GM23338 (cell line): ENCODE data around the gene ANKRD13C. TPM values are rescaled to one million over a fixed set of nuclear protein-coding genes. Genes with fewer than 3 reads are reported as not detected.

Experiments used
- ATAC-seq: fragments of 200-7000 bp; cut with Tn5 transposase; 3 replicates; pipeline ENCODE4 v1.9.1; 2020
- DNase-seq: peaks from one replicate; pipeline ENCODE4 v3.0.0-alpha.2; 2015; ENCODE audit warnings: low spot score
- H2AFZ ChIP-seq: fragments of 200-600 bp; sonication (generic); 2 replicates; pipeline ENCODE4 v1.8.0; 2016; ENCODE audit warnings: antibody characterized with exemption, mild to moderate bottlenecking, moderate library complexity
- H3F3A ChIP-seq: fragments of 200-600 bp; sonication (generic); replicated peaks from 2 replicates; pipeline ENCODE4 v1.8.0; 2017; ENCODE audit warnings: antibody characterized with exemption, mixed run types, low read depth
- H3K27ac ChIP-seq: fragments of 200-600 bp; sonication (generic); 2 replicates; pipeline ENCODE4 v1.6.1; 2016; ENCODE audit warnings: low read depth
- H3K27me3 ChIP-seq: fragments of 200-600 bp; sonication (generic); 2 replicates; pipeline ENCODE4 v1.8.0; 2016; ENCODE audit warnings: mild to moderate bottlenecking, mixed run types, moderate library complexity; ENCODE audit not compliant: insufficient read depth
- H3K36me3 ChIP-seq: fragments of 200-600 bp; sonication (generic); 2 replicates; pipeline ENCODE4 v1.8.0; 2016; ENCODE audit warnings: mild to moderate bottlenecking; ENCODE audit not compliant: insufficient read depth
- H3K4me1 ChIP-seq: fragments of 200-600 bp; sonication (generic); 2 replicates; pipeline ENCODE4 v1.8.0; 2016; ENCODE audit warnings: mild to moderate bottlenecking, moderate library complexity; ENCODE audit not compliant: insufficient read depth
- H3K4me2 ChIP-seq: fragments of 200-600 bp; sonication (generic); 2 replicates; pipeline ENCODE4 v1.7.1; 2017; ENCODE audit warnings: mixed run types
- H3K4me3 ChIP-seq: fragments of 200-600 bp; sonication (generic); 2 replicates; pipeline ENCODE4 v1.6.1; 2016; ENCODE audit warnings: mixed run types
- H3K79me2 ChIP-seq: fragments of 200-600 bp; sonication (generic); replicated peaks from 2 replicates; pipeline ENCODE4 v1.8.0; 2017; ENCODE audit warnings: mild to moderate bottlenecking; ENCODE audit not compliant: insufficient read depth
- H3K9me2 ChIP-seq: fragments of 200-600 bp; sonication (generic); 2 replicates; pipeline ENCODE4 v1.8.0; 2017; ENCODE audit not compliant: insufficient read depth
- H4K20me1 ChIP-seq: fragments of 200-600 bp; sonication (generic); replicated peaks from 2 replicates; pipeline ENCODE4 v1.8.0; 2017; ENCODE audit warnings: mild to moderate bottlenecking; ENCODE audit not compliant: insufficient read depth
- H3K27ac Mint-ChIP-seq: 2 replicates; pipeline ENCODE4 v1.8.0; 2020; ENCODE audit warnings: inconsistent platforms, mild to moderate bottlenecking, moderate library complexity, mixed read lengths
- H3K27me3 Mint-ChIP-seq: 3 replicates; pipeline ENCODE4 v1.8.0; 2022; ENCODE audit warnings: low read depth, mild to moderate bottlenecking, moderate library complexity, mixed read lengths, inconsistent platforms; ENCODE audit not compliant: insufficient read depth, poor library complexity
- H3K36me3 Mint-ChIP-seq: 3 replicates; pipeline ENCODE4 v1.8.0; 2021; ENCODE audit warnings: low read depth, mild to moderate bottlenecking, inconsistent platforms, moderate library complexity, mixed read lengths
- H3K4me1 Mint-ChIP-seq: 3 replicates; pipeline ENCODE4 v1.8.0; 2020; ENCODE audit warnings: mild to moderate bottlenecking, inconsistent platforms, mixed read lengths
- H3K4me3 Mint-ChIP-seq: 3 replicates; pipeline ENCODE4 v1.8.0; 2021; ENCODE audit warnings: moderate library complexity, mild to moderate bottlenecking, inconsistent platforms, mixed read lengths
- H3K9me3 Mint-ChIP-seq: 3 replicates; pipeline ENCODE4 v1.8.0; 2020; ENCODE audit warnings: moderate library complexity, mild to moderate bottlenecking, inconsistent platforms, mixed read lengths
- CREB1 ChIP-seq: fragments of 250-450 bp; sonication (Bioruptor Pico); IDR thresholded peaks from 2 replicates; pipeline ENCODE4 v1.5.0; 2020; ENCODE audit warnings: low read depth, mild to moderate bottlenecking, moderate library complexity
- EZH2phosphoT487 ChIP-seq: fragments of 200-600 bp; sonication (generic); IDR thresholded peaks from one replicate; pipeline ENCODE4 v1.8.1; 2018; ENCODE audit warnings: antibody characterized with exemption; ENCODE audit not compliant: unreplicated experiment
- JUNB ChIP-seq: IDR thresholded peaks from one replicate; pipeline ENCODE4 v1.6.1; 2016; ENCODE audit warnings: antibody characterized with exemption; ENCODE audit not compliant: unreplicated experiment
- POLR2AphosphoS5 ChIP-seq: IDR thresholded peaks from 2 replicates; pipeline ENCODE4 v1.6.1; 2016; ENCODE audit warnings: antibody characterized with exemption, low read depth
- REST ChIP-seq: IDR thresholded peaks from one replicate; pipeline ENCODE4 v1.6.1; 2018; ENCODE audit warnings: antibody characterized with exemption; ENCODE audit not compliant: unreplicated experiment
- STAT1 ChIP-seq: IDR thresholded peaks from one replicate; pipeline ENCODE4 v1.6.1; 2016; ENCODE audit warnings: antibody characterized with exemption; ENCODE audit not compliant: unreplicated experiment
- ZNF114 ChIP-seq: fragments of 250-450 bp; sonication (Bioruptor Pico); IDR thresholded peaks from 2 replicates; pipeline ENCODE4 v1.5.0; 2020; ENCODE audit warnings: mild to moderate bottlenecking, moderate library complexity
- ZNF331 ChIP-seq: fragments of 250-450 bp; sonication (Bioruptor Pico); IDR thresholded peaks from 2 replicates; pipeline ENCODE4 v1.5.0; 2020; ENCODE audit warnings: low read depth, mild to moderate bottlenecking, moderate library complexity
- ZNF462 ChIP-seq: fragments of 250-450 bp; sonication (Bioruptor Pico); IDR thresholded peaks from 2 replicates; pipeline ENCODE4 v1.5.0; 2020; ENCODE audit warnings: mild to moderate bottlenecking, moderate library complexity
- polyA plus RNA-seq: library from polyadenylated mRNA; unstranded; fragments of >200 nt; fragmentation: Nextera tagmentation; extraction: Ambion mirVana; gene quantifications from 2 replicates; pipeline ENCODE4 v1.2.1, GENCODE V29; 2016
- total RNA-seq: library from RNA; depleted of rRNA; stranded (reverse); fragments of >200 nt; shearing (Covaris generic); gene quantifications from 2 replicates; pipeline ENCODE4 v1.2.3, GENCODE V29; 2014
- TF ChIP-seq, protein P1 (sequence below), 2 experiments: fragments of 200-600 bp in 1 of 2; sonication (generic) in 1 of 2; conservative IDR thresholded peaks; 2 replicates each; pipeline versions ENCODE4 v1.5.1 to v1.6.1; 2016 to 2017; ENCODE audit warnings: antibody characterized with exemption in 2 of 2, low read depth in 2 of 2, mild to moderate bottlenecking in 2 of 2, moderate library complexity in 1 of 2
- TF ChIP-seq, protein P2 (sequence below): IDR thresholded peaks from 2 replicates; pipeline ENCODE4 v1.6.1; 2016; ENCODE audit warnings: antibody characterized with exemption

The ANKRD13C gene
- total and polyA plus RNA-seq, 2 experiments from 2014 or later, result 12.3 to 32.5 TPM

DNA sequence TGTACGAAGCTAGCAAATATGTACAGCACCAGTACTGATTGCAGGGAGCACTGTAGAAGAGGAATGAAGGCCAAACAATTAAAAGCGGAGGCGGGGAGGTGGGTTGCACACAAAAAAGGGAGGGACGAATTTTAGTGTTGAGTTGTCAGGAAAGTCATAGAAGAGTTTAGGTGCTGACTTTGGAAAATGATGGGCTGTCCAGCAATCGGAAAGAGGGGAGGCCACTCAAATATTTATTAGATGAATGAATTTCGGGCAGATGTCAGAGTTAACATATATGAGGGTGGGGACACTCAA, 537 bp upstream of the ANKRD13C start (continued):
- TF ChIP-seq ZNF462 (CRISPR knock-in tag), result no peak
- no peak for TF ChIP-seq ZNF331 (CRISPR knock-in tag)
- TF ChIP-seq ZNF114 (CRISPR knock-in tag), result no peak
- TF ChIP-seq STAT1, result no peak

DNA sequence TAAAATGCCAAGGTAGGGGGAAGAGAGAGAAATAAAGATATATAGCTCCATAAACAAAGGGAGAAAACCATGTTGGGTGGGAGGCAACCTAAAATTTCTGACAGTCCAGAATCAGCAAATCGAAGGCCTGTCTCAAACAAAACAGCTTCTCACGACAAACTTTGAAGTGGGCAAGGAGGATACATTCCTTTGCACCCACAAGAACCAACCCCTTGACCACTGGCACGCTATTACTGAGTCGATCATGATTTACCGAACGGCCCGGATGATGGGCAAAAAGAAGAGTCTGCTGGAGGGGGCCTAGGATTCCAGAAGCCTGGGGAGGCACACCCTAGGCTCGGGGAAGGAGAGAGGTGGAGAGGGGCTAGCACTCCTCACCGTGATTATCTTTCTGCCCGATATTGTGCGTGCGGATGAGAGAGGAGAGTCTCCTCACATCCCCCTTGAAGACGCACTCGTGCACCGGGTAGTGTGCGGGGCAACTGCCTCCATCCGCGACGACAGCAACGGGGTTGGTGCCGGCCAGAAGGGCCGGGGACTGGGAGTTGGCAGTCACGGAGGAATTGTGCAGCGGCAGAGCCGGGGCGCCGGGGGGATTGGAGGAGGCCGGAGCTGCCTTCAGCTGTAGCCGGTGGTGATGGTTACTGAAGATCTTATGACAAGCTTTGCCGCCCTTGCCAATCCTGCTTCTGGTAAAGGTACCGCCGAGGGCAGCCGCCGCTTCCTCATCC, 756 bp downstream of the ANKRD13C start:
- Histone ChIP-seq H3K27ac (peak overlapping the region; percentile 99), H3K9me2 (no peaks in the 10 kb centered on the region), H3F3A (no peaks in the 10 kb centered on the region; the same call in 1 of the 2 replicates), H3K4me3 (peak overlapping the region; percentile 74), H4K20me1 (peaks cover 30% of the 10 kb centered on the region; the same call in 1 of the 2 replicates), H3K79me2 (peaks cover 62% of the 10 kb centered on the region), H3K4me2 (peak overlapping the region; percentile 93), H2AFZ (peak overlapping the region; percentile 56; the same call in 1 of the 2 replicates), H3K27me3 (no peaks in the 10 kb centered on the region), H3K4me1 (peaks cover 15% of the 10 kb centered on the region), H3K36me3 (no peaks in the 10 kb centered on the region)
- H3K9me3 Mint-ChIP-seq, result no peaks in the 10 kb centered on the region; the same call in 2 of the 3 replicates
- peak overlapping the region; percentile 86 for H3K4me3 Mint-ChIP-seq
- peaks cover 18% of the 10 kb centered on the region for H3K4me1 Mint-ChIP-seq
- peak; percentile 36 for ATAC-seq
- peaks cover 2% of the 10 kb centered on the region; the same call in 1 of the 3 replicates for H3K36me3 Mint-ChIP-seq
- H3K27me3 Mint-ChIP-seq, result peaks cover 10% of the 10 kb centered on the region
- H3K27ac Mint-ChIP-seq, result peak overlapping the region; percentile 99
- peak; percentile 41 for DNase-seq
- TF ChIP-seq, protein P1, sequence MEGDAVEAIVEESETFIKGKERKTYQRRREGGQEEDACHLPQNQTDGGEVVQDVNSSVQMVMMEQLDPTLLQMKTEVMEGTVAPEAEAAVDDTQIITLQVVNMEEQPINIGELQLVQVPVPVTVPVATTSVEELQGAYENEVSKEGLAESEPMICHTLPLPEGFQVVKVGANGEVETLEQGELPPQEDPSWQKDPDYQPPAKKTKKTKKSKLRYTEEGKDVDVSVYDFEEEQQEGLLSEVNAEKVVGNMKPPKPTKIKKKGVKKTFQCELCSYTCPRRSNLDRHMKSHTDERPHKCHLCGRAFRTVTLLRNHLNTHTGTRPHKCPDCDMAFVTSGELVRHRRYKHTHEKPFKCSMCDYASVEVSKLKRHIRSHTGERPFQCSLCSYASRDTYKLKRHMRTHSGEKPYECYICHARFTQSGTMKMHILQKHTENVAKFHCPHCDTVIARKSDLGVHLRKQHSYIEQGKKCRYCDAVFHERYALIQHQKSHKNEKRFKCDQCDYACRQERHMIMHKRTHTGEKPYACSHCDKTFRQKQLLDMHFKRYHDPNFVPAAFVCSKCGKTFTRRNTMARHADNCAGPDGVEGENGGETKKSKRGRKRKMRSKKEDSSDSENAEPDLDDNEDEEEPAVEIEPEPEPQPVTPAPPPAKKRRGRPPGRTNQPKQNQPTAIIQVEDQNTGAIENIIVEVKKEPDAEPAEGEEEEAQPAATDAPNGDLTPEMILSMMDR (conservative IDR thresholded peaks at IDR 0.05; ENCODE audit: low read depth in 2 of 2), result no peak
- TF ChIP-seq REST (no peak), ZNF331 (CRISPR knock-in tag) (no peak), CREB1 (no peak), JUNB (no peak), ZNF114 (CRISPR knock-in tag) (no peak), EZH2phosphoT487 (no peak), POLR2AphosphoS5 (no peak), STAT1 (no peak)
- TF ChIP-seq, protein P2, sequence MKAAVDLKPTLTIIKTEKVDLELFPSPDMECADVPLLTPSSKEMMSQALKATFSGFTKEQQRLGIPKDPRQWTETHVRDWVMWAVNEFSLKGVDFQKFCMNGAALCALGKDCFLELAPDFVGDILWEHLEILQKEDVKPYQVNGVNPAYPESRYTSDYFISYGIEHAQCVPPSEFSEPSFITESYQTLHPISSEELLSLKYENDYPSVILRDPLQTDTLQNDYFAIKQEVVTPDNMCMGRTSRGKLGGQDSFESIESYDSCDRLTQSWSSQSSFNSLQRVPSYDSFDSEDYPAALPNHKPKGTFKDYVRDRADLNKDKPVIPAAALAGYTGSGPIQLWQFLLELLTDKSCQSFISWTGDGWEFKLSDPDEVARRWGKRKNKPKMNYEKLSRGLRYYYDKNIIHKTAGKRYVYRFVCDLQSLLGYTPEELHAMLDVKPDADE, result no peak
